IPS-15b (cell line): ENCODE measurements around the gene ALDH1A3.

Experiments
- H3K27me3 ChIP-seq: one replicate; pipeline ENCODE4 v1.6.1; 2013; ENCODE audit warnings: low read length; ENCODE audit not compliant: control insufficient read depth, insufficient read depth
- H3K36me3 ChIP-seq: one replicate; pipeline ENCODE4 v1.6.1; 2013; ENCODE audit warnings: low read length; ENCODE audit not compliant: control insufficient read depth, insufficient read depth
- H3K4me1 ChIP-seq: one replicate; pipeline ENCODE4 v1.6.1; 2013; ENCODE audit warnings: mild to moderate bottlenecking, low read length; ENCODE audit not compliant: control insufficient read depth, insufficient read depth
- H3K4me3 ChIP-seq: one replicate; pipeline ENCODE4 v1.5.1; 2013; ENCODE audit warnings: low read depth, low read length
- H3K9ac ChIP-seq: one replicate; pipeline ENCODE4 v1.6.1; 2013; ENCODE audit warnings: low read depth, mild to moderate bottlenecking, low read length
- H3K9me3 ChIP-seq: one replicate; pipeline ENCODE4 v1.6.1; 2013; ENCODE audit warnings: mild to moderate bottlenecking, low read length; ENCODE audit not compliant: control insufficient read depth, insufficient read depth

The ALDH1A3 gene

DNA sequence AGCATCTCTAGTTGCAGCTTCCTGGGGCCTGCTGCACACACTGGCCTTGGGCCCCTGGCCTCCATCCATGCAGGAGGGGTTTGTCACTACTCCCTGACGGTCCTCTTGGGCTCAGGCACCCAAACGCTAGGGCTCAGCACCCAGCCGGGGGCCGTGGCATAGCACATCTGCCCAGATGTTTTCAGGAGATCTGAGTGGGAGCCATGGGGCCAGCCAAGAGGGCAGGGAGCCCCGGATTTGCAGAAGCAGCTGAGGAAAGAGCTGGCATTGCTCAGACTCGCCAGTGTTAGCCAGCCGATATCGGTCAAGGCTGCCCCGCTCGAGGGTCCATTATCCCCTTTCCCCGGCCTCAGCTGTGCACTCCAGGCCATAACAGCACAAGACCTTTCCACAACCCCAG lies 1.5 kb upstream of the ALDH1A3 start:
- H3K4me1 ChIP-seq, result peaks cover 10% of the 10 kb centered on the region
- peaks cover 59% of the 10 kb centered on the region for H3K27me3 ChIP-seq
- H3K9me3 ChIP-seq, result no peaks in the 10 kb centered on the region
- H3K36me3 ChIP-seq, result no peaks in the 10 kb centered on the region
- peak overlapping the region; percentile 19 for H3K4me3 ChIP-seq
- H3K9ac ChIP-seq, result no peak overlapping the region

- Histone ChIP-seq H3K36me3 (no peaks in the 10 kb centered on the region), H3K9me3 (no peaks in the 10 kb centered on the region), H3K4me1 (peaks cover 10% of the 10 kb centered on the region), H3K4me3 (peak overlapping the region; percentile 19), H3K27me3 (peaks cover 62% of the 10 kb centered on the region), H3K9ac (no peak overlapping the region)
These were observed 983 bp upstream of the ALDH1A3 start for GRCh38 chr15:100878648-100879047.

DNA sequence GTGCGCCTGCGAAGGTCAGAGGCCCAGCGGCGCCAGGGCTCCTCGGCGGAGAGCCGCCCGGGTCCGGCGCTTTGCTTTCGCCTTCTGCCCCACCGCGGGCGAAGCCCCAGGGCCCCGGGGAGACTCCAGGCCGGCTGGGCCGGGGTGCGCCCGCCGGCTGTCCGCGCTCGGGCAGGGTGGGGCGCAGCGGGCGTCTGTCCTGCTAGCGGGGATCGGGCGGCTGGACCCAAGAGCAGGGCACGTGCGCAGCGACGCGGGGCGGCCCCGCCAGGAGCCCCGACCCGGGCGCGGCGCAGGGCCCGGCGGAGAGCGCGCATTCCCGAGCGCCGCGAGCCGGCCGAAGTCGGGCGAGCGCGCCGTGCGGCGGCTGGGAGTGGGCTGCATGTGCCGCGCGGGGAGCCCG lies 569 bp upstream of the ALDH1A3 start:
- Histone ChIP-seq H3K36me3 (no peaks in the 10 kb centered on the region), H3K27me3 (peaks cover 62% of the 10 kb centered on the region), H3K9me3 (no peaks in the 10 kb centered on the region), H3K9ac (no peak overlapping the region), H3K4me3 (peak overlapping the region; percentile 22), H3K4me1 (peaks cover 10% of the 10 kb centered on the region)

DNA sequence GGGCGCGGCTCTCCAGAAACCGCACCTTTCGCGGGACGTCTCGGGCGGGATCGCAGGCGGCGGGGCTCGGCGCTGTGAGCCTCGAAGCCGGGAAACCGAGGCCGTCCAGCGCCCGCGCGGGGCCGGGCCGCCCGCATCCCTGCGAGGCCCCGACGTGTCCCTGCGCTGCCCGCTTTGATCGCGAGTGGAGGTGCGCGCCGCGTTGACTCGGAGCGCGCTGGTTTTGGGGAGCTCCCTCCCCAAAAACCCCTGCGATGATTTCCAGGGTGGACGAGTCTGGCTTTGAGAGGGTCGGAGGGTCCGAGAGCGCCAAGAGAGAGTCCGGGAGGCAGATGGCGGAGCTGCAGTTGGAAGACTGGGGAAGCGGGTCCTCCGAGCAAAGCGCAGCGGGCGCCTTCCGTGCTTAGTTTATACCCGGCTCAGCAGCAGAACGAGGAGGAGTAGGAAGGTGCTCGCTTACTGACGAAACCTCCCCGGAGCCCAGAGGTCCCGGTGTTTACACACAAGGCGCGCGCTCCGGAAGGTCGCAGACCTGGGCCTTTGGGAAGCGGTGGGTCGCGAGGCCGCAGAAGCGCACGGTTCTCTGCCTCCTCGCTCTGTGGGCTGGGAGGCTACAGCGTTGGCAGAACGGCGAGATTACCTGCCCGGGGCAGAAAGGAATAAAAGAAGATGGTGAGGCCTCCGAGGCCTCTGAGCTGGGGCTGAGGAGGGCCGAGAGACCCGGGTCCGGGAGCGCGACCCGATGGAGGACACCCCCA lies 687 bp downstream of the ALDH1A3 start:
- no peaks in the 10 kb centered on the region for H3K36me3 ChIP-seq
- no peak overlapping the region for H3K9ac ChIP-seq
- H3K4me3 ChIP-seq, result peak overlapping the region; percentile 59
- H3K4me1 ChIP-seq, result peaks cover 10% of the 10 kb centered on the region
- no peaks in the 10 kb centered on the region for H3K9me3 ChIP-seq
- peaks cover 62% of the 10 kb centered on the region for H3K27me3 ChIP-seq

DNA sequence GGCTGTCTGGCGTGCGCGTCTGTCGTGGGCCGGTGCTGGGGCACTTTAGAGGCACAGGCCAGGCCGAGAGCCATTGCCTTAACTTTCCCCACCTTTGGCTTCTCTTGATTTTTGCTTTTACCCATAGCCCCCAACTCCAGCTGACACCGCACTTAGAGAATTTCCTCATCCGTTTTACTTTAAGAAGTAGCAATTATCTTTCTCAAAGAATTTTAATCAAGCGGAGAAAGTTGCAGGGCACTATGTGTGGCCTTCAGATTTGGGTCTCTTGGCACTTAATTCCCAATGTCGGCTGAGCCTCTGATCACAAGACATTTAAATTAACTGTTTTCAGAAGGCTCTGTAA lies 1.2 kb downstream of the ALDH1A3 start:
- H3K9me3 ChIP-seq, result no peaks in the 10 kb centered on the region
- no peak overlapping the region for H3K9ac ChIP-seq
- peaks cover 12% of the 10 kb centered on the region for H3K4me1 ChIP-seq
- H3K27me3 ChIP-seq, result peaks cover 61% of the 10 kb centered on the region
- H3K36me3 ChIP-seq, result no peaks in the 10 kb centered on the region
- H3K4me3 ChIP-seq, result peak overlapping the region; percentile 59

DNA sequence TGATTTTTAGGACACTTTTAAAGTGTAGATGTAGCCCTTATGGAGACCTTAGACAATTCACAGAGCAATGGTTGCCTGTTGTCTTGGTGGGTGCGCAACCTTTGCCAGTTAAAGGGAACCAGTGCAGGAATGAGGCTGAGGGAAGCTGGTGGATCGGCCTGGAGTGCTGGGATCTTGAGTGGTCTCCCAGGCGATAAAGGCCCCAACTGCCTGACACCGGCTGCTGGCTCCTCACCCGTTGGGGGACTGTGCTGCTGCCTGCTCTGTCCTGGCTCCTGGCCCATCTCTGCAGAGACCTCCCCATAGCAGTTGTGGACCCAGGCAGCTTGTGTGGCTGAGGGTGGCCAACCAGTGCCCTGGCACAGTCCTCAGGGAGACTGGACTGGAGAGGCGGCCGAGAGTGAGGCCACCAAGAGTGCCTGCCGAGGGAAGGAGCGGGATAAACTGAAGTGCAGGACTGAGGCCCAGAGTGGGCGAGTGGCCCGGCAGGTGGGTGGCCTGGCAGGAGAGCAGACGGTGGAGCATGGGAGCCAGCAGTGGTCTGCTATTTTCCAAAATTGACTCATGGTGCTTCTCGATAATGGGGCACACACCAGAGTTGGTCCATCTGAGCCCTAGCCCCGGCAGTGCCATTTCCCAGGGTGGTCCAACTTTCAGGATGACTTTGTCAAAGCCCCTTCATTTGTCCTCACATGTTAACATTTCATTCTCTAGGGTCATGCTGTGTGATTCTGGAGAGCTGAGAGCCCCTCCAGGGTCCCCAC lies 2.1 kb downstream of the ALDH1A3 start:
- Histone ChIP-seq H3K4me1 (peaks cover 14% of the 10 kb centered on the region), H3K27me3 (peaks cover 55% of the 10 kb centered on the region), H3K9ac (no peak overlapping the region), H3K9me3 (no peaks in the 10 kb centered on the region), H3K4me3 (no peak overlapping the region), H3K36me3 (no peaks in the 10 kb centered on the region)

DNA sequence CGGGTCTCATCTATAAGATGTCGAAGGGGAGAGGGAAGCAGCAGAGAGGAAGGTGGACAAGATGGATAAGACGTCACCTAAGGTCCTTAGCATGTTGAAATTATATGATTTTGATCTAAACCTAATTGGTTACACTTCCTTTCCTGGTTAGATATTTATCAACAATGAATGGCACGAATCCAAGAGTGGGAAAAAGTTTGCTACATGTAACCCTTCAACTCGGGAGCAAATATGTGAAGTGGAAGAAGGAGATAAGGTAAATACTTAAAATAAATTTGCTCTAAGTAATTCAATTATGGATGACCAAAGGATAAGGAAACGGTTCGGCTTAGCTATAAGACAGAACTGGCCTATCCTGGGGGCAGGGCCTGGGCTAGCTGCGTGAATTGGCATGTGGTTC lies 5.5 kb downstream of the ALDH1A3 start:
- Histone ChIP-seq H3K27me3 (peaks cover 32% of the 10 kb centered on the region), H3K36me3 (no peaks in the 10 kb centered on the region), H3K9ac (no peak overlapping the region), H3K9me3 (no peaks in the 10 kb centered on the region), H3K4me1 (peaks cover 9% of the 10 kb centered on the region), H3K4me3 (no peak overlapping the region)

DNA sequence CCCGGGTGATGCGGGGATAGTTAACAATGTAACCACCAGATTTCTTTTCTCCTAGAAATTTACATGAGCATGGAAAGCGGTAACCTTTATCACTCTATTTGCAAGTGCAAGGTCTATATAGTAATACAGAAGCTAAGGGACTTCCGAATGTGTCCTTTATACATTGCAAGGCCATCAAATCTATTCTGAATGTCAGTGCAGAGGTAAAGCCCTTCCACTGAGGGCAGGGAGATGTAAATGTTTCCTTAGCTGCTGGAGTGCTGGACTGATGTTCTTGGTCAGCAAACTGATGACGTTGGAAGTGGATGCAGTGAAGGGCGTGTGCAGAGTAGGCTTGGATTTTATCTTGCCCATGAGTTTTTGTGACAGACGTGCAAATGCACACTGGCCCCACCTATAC lies 6.2 kb downstream of the ALDH1A3 start:
- Histone ChIP-seq H3K9me3 (no peaks in the 10 kb centered on the region), H3K4me1 (peaks cover 9% of the 10 kb centered on the region), H3K4me3 (no peak overlapping the region), H3K27me3 (peaks cover 25% of the 10 kb centered on the region), H3K36me3 (no peaks in the 10 kb centered on the region), H3K9ac (no peak overlapping the region)

DNA sequence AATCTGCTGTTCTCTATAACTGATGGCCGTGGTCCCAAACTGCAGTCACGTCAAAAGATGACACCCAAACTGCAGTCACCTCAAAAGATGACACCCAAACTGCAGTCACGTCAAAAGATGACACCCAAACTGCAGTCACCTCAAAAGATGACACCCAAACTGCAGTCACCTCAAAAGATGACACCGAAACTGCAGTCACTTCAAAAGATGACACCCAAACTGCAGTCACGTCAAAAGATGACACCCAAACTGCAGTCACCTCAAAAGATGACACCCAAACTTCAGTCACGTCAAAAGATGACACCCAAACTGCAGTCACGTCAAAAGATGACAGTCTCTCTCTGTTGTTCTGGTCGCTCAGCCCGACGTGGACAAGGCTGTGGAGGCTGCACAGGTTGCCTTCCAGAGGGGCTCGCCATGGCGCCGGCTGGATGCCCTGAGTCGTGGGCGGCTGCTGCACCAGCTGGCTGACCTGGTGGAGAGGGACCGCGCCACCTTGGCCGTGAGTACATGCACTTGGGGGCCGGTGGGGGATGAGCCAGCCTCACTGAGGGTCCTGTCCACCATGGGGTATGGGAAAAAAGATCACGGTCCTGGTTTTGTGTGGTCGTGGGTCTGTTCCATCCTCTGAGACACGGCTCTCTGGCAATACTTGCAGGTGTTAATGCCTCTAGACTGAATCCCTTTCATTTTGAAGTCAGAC lies 7.7 kb downstream of the ALDH1A3 start:
- Histone ChIP-seq H3K4me3 (no peak overlapping the region), H3K9ac (no peak overlapping the region), H3K4me1 (peaks cover 5% of the 10 kb centered on the region), H3K9me3 (no peaks in the 10 kb centered on the region), H3K36me3 (no peaks in the 10 kb centered on the region), H3K27me3 (peaks cover 9% of the 10 kb centered on the region)

- Histone ChIP-seq H3K9me3 (no peaks in the 10 kb centered on the region), H3K4me3 (no peak overlapping the region), H3K36me3 (no peaks in the 10 kb centered on the region), H3K9ac (no peak overlapping the region), H3K4me1 (peaks cover 5% of the 10 kb centered on the region), H3K27me3 (no peaks in the 10 kb centered on the region)
These were observed 9.9 kb downstream of the ALDH1A3 start for GRCh38 chr15:100889385-100890050.

- no peaks in the 10 kb centered on the region for H3K36me3 ChIP-seq
- no peak overlapping the region for H3K9ac ChIP-seq
- no peak overlapping the region for H3K4me3 ChIP-seq
- H3K27me3 ChIP-seq, result no peaks in the 10 kb centered on the region
- no peaks in the 10 kb centered on the region for H3K9me3 ChIP-seq
- H3K4me1 ChIP-seq, result peaks cover 5% of the 10 kb centered on the region
These were observed 10.6 kb downstream of the ALDH1A3 start for GRCh38 chr15:100890051-100890720.
